Measurements from ENCODE around the gene DGKZ. TPM values are rescaled to one million over a fixed set of nuclear protein-coding genes. Genes with fewer than 3 reads are reported as not detected.

DGKZ gene
- total RNA-seq, 1 experiment from 2014 or later, result 59.3 TPM

GRCh38 chr11:46307369-46307768 lies 39.9 kb upstream of the DGKZ start:
- BruUV-seq (replicated peaks), result no TSS peak
- Mint-ChIP-seq H3K27ac (ENCODE audit: unreplicated experiment) (no peak overlapping the region), H3K27me3 (ENCODE audit: insufficient read depth, unreplicated experiment) (no peaks in the 10 kb centered on the region)

GRCh38 chr11:46307785-46308341 lies 39.4 kb upstream of the DGKZ start:
- intact Hi-C loops (cut with micrococcal nuclease; ENCODE audit: unreplicated experiment), result loop anchor here (1.0 kb wide), 3 partner anchors 30 to 69 kb away; no protein-coding TSS in a partner anchor
- BruUV-seq (replicated peaks), result no TSS peak
- POLR2A ChIA-PET, result interaction anchor here (0.6 to 2.1 kb wide), 2 partner anchors 43 to 65 kb away, joined by 6 to 7 read pairs; no protein-coding TSS in a partner anchor
- CTCF ChIA-PET, result interaction anchor here (1.0 to 12.6 kb wide), 3 partner anchors 11 to 67 kb away, joined by 5 to 181 read pairs (median 11); no protein-coding TSS in a partner anchor
- Mint-ChIP-seq H3K36me3 (ENCODE audit: insufficient read depth, unreplicated experiment) (peaks cover 38% of the 10 kb centered on the region), H3K4me1 (ENCODE audit: low read depth, unreplicated experiment) (peaks cover 27% of the 10 kb centered on the region), H3K4me3 (ENCODE audit: unreplicated experiment) (no peak overlapping the region), H3K9me3 (ENCODE audit: unreplicated experiment) (no peaks in the 10 kb centered on the region), H3K27ac (ENCODE audit: unreplicated experiment) (no peak overlapping the region), H3K27me3 (ENCODE audit: insufficient read depth, unreplicated experiment) (no peaks in the 10 kb centered on the region)
- no peaks in the 10 kb centered on the region for H3K36me3 ChIP-seq (ENCODE audit: control insufficient read depth, insufficient read depth, low read length)
- H3K4me3 ChIP-seq (ENCODE audit: low read depth, low read length), result no peak overlapping the region
- TF ChIP-seq CTCF (IDR thresholded peaks at IDR 0.05; ENCODE audit: insufficient read depth in 1 of 2, low read depth in 1 of 2, low read length in 1 of 2, severe bottlenecking in 1 of 2, unreplicated experiment in 1 of 2), result no peak
- H3K4me1 ChIP-seq, result peaks cover 16% of the 10 kb centered on the region
- no peaks in the 10 kb centered on the region for H3K27me3 ChIP-seq (replicated peaks; ENCODE audit: control insufficient read depth, insufficient read depth, low read length)
- H3K9me3 ChIP-seq, result no peaks in the 10 kb centered on the region
- DNase-seq, result no peak

More at GRCh38 chr11:46307369-46307768, 39.9 kb upstream of the DGKZ start:
- peaks cover 16% of the 10 kb centered on the region for H3K4me1 ChIP-seq
- ChIA-PET POLR2A (interaction anchor here (0.6 to 2.1 kb wide), 2 partner anchors 43 to 64 kb away, joined by 6 to 7 read pairs; no protein-coding TSS in a partner anchor), CTCF (interaction anchor here (0.6 to 12.6 kb wide), 3 partner anchors 11 to 540 kb away, joined by 3 to 181 read pairs (median 11); no protein-coding TSS in a partner anchor)
- no peaks in the 10 kb centered on the region for H3K36me3 ChIP-seq (ENCODE audit: control insufficient read depth, insufficient read depth, low read length)
- H3K9me3 Mint-ChIP-seq (ENCODE audit: unreplicated experiment), result no peaks in the 10 kb centered on the region
- intact Hi-C loops (cut with micrococcal nuclease; ENCODE audit: unreplicated experiment), result no loop called here
- DNase-seq, result no peak
- no peak overlapping the region for H3K4me3 Mint-ChIP-seq (ENCODE audit: unreplicated experiment)
- no peaks in the 10 kb centered on the region for H3K9me3 ChIP-seq
- no peak overlapping the region for H3K4me3 ChIP-seq (ENCODE audit: low read depth, low read length)
- H3K36me3 Mint-ChIP-seq (ENCODE audit: insufficient read depth, unreplicated experiment), result peaks cover 37% of the 10 kb centered on the region
- no peak for TF ChIP-seq CTCF (IDR thresholded peaks at IDR 0.05; ENCODE audit: insufficient read depth in 1 of 2, low read depth in 1 of 2, low read length in 1 of 2, severe bottlenecking in 1 of 2, unreplicated experiment in 1 of 2)
- peaks cover 27% of the 10 kb centered on the region for H3K4me1 Mint-ChIP-seq (ENCODE audit: low read depth, unreplicated experiment)
- no peaks in the 10 kb centered on the region for H3K27me3 ChIP-seq (replicated peaks; ENCODE audit: control insufficient read depth, insufficient read depth, low read length)

GRCh38 chr11:46308631-46309419 lies 38.4 kb upstream of the DGKZ start:
- TF ChIP-seq CTCF (IDR thresholded peaks at IDR 0.05; ENCODE audit: insufficient read depth in 1 of 2, low read depth in 1 of 2, low read length in 1 of 2, severe bottlenecking in 1 of 2, unreplicated experiment in 1 of 2), result peak; percentile 96 to 97
- DNase-seq, result peak; percentile 86
- H3K4me1 ChIP-seq, result peaks cover 16% of the 10 kb centered on the region
- H3K36me3 ChIP-seq (ENCODE audit: control insufficient read depth, insufficient read depth, low read length), result no peaks in the 10 kb centered on the region
- no peaks in the 10 kb centered on the region for H3K27me3 ChIP-seq (replicated peaks; ENCODE audit: control insufficient read depth, insufficient read depth, low read length)
- no peaks in the 10 kb centered on the region for H3K9me3 ChIP-seq
- H3K36me3 Mint-ChIP-seq (ENCODE audit: insufficient read depth, unreplicated experiment), result peaks cover 38% of the 10 kb centered on the region
- H3K27me3 Mint-ChIP-seq (ENCODE audit: insufficient read depth, unreplicated experiment), result no peaks in the 10 kb centered on the region
- ChIA-PET CTCF (interaction anchor here (0.6 to 12.6 kb wide), 8 partner anchors 9 to 68 kb away, joined by 3 to 181 read pairs (median 4); no protein-coding TSS in a partner anchor), POLR2A (no interaction called here)
- H3K4me1 Mint-ChIP-seq (ENCODE audit: low read depth, unreplicated experiment), result peaks cover 27% of the 10 kb centered on the region
- no peak overlapping the region for H3K4me3 ChIP-seq (ENCODE audit: low read depth, low read length)
- no peaks in the 10 kb centered on the region for H3K9me3 Mint-ChIP-seq (ENCODE audit: unreplicated experiment)
- no peak overlapping the region for H3K4me3 Mint-ChIP-seq (ENCODE audit: unreplicated experiment)
- intact Hi-C loops (cut with micrococcal nuclease; ENCODE audit: unreplicated experiment), result loop anchor here (1.0 kb wide), 3 partner anchors 31 to 70 kb away; no protein-coding TSS in a partner anchor
- peak overlapping the region; percentile 17 for H3K27ac Mint-ChIP-seq (ENCODE audit: unreplicated experiment)
- no TSS peak for BruUV-seq (replicated peaks)
